ENCODE results near the gene RELN. TPM values are rescaled to one million over a fixed set of nuclear protein-coding genes. Genes with fewer than 3 reads are reported as not detected.

Gene RELN
- total RNA-seq, 2 experiments from 2014 or later: not detected

DNA sequence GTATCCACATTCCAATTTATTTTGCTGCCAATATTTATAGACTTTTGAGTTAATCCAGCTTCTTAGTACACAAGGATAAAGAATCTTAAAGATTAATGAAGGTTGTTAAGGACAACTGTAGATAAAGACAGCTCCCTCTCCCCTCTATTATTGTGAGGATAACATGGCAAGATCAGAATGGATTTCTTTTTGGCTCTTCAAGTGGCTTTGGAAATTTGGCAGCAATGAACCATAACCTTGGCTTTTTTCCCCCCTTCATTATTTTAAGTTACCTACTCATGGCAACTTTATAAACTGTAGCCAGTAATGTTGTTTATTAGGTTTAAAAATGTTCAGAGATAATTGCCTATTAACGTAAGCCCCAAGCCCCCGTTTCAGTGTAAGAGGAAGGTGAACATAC is 412.4 kb downstream of the RELN start:
- H3K4me1 Mint-ChIP-seq (ENCODE audit: low read depth): no peaks in the 10 kb centered on the region
- Histone ChIP-seq H3K36me3 (ENCODE audit: insufficient read depth, low read length) (no peaks in the 10 kb centered on the region), H3K27ac (ENCODE audit: low read depth in 1 of 2, low read length in 2 of 2) (no peak overlapping the region), H3K4me1 (ENCODE audit: insufficient read depth, low read length) (no peaks in the 10 kb centered on the region), H3K27me3 (ENCODE audit: control insufficient read depth in 1 of 2, insufficient read depth in 2 of 2, low read length in 2 of 2) (peaks cover 0 to 9% of the 10 kb centered on the region in 2 experiments), H3K4me3 (ENCODE audit: low read length) (no peak overlapping the region), H3K9me3 (ENCODE audit: control insufficient read depth in 1 of 2, insufficient read depth in 1 of 2, low read length in 2 of 2) (no peaks in the 10 kb centered on the region)
- intact Hi-C loops (cut with DNase I, micrococcal nuclease): loop anchor here in 1 of 2 experiments (10.0 kb wide), 1 partner anchor 578 kb away; no protein-coding TSS in a partner anchor
- TF ChIP-seq, protein P1, sequence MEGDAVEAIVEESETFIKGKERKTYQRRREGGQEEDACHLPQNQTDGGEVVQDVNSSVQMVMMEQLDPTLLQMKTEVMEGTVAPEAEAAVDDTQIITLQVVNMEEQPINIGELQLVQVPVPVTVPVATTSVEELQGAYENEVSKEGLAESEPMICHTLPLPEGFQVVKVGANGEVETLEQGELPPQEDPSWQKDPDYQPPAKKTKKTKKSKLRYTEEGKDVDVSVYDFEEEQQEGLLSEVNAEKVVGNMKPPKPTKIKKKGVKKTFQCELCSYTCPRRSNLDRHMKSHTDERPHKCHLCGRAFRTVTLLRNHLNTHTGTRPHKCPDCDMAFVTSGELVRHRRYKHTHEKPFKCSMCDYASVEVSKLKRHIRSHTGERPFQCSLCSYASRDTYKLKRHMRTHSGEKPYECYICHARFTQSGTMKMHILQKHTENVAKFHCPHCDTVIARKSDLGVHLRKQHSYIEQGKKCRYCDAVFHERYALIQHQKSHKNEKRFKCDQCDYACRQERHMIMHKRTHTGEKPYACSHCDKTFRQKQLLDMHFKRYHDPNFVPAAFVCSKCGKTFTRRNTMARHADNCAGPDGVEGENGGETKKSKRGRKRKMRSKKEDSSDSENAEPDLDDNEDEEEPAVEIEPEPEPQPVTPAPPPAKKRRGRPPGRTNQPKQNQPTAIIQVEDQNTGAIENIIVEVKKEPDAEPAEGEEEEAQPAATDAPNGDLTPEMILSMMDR (IDR thresholded peaks at IDR 0.05): no peak
- no peaks in the 10 kb centered on the region for H3K9me3 Mint-ChIP-seq
- no peak overlapping the region for H3K4me3 Mint-ChIP-seq
- peaks cover 46% of the 10 kb centered on the region for H3K27me3 Mint-ChIP-seq
- POLR2A ChIA-PET: no interaction called here
- CTCF ChIA-PET: no interaction called here
- no peak overlapping the region for H3K27ac Mint-ChIP-seq
- no peaks in the 10 kb centered on the region for H3K36me3 Mint-ChIP-seq (ENCODE audit: low read depth)
- ATAC-seq (ENCODE audit: poor library complexity) (no peak), DNase-seq (no peak)

DNA sequence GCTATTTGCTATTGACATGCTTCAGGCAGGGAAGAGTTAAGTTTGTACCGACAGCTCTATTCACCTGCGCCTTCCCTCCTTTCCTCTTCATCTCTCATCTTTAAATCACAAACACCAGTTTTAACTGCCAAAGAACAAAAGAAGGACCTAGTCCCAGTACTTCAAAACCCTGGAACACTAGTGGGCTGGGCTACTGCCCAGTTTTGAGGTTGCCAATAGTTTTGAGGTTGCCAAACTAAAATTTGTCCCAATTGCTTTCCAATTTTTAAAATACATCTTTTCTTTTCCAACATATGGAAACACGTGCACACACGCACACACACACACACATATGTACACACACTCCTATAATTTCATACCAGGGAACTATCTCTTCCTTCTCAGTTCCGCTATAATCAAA is 412.8 kb downstream of the RELN start:
- no peak overlapping the region for H3K27ac Mint-ChIP-seq
- Histone ChIP-seq H3K4me1 (ENCODE audit: insufficient read depth, low read length) (no peaks in the 10 kb centered on the region), H3K27me3 (ENCODE audit: control insufficient read depth in 1 of 2, insufficient read depth in 2 of 2, low read length in 2 of 2) (peaks cover 0 to 9% of the 10 kb centered on the region in 2 experiments), H3K27ac (ENCODE audit: low read depth in 1 of 2, low read length in 2 of 2) (no peak overlapping the region), H3K9me3 (ENCODE audit: control insufficient read depth in 1 of 2, insufficient read depth in 1 of 2, low read length in 2 of 2) (no peaks in the 10 kb centered on the region), H3K36me3 (ENCODE audit: insufficient read depth, low read length) (no peaks in the 10 kb centered on the region), H3K4me3 (ENCODE audit: low read length) (no peak overlapping the region)
- no peak for ATAC-seq (ENCODE audit: poor library complexity)
- H3K27me3 Mint-ChIP-seq: peaks cover 49% of the 10 kb centered on the region
- H3K4me3 Mint-ChIP-seq: no peak overlapping the region
- DNase-seq: no peak
- H3K9me3 Mint-ChIP-seq: no peaks in the 10 kb centered on the region
- no peaks in the 10 kb centered on the region for H3K4me1 Mint-ChIP-seq (ENCODE audit: low read depth)
- TF ChIP-seq, protein P1 (IDR thresholded peaks at IDR 0.05): no peak
- no peaks in the 10 kb centered on the region for H3K36me3 Mint-ChIP-seq (ENCODE audit: low read depth)
- intact Hi-C loops (cut with DNase I, micrococcal nuclease): loop anchor here in 1 of 2 experiments (10.0 kb wide), 1 partner anchor 578 kb away; no protein-coding TSS in a partner anchor
- ChIA-PET CTCF (no interaction called here), POLR2A (no interaction called here)

DNA sequence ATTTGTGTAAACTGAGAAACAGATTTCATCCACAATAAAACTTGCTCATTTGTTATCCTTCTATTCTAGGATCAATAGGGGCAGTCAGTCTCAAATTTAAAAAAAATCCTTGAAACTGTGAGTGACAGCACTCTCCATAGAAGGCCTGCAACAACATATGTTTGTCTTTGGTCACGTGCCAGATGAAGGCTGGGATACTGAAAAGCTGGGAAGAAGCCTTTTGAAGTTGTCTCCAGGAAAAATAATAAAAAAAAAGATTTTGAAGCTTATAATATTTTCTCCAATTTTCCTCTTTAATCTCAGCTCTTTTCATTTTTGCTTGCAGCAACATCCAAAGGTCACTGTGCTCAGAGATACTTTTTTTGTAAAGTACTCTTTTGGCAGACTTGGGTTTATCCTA is 414.9 kb downstream of the RELN start:
- Mint-ChIP-seq H3K9me3 (no peaks in the 10 kb centered on the region), H3K27me3 (peaks cover 40% of the 10 kb centered on the region), H3K4me1 (ENCODE audit: low read depth) (no peaks in the 10 kb centered on the region), H3K36me3 (ENCODE audit: low read depth) (no peaks in the 10 kb centered on the region), H3K27ac (no peak overlapping the region), H3K4me3 (no peak overlapping the region)
- intact Hi-C loops (cut with DNase I, micrococcal nuclease): loop anchor here (2.0 to 10.0 kb wide), 3 partner anchors 580 to 1342 kb away; no protein-coding TSS in a partner anchor
- ChIA-PET CTCF (no interaction called here), POLR2A (no interaction called here)
- Histone ChIP-seq H3K4me3 (ENCODE audit: low read length) (no peak overlapping the region), H3K9me3 (ENCODE audit: control insufficient read depth in 1 of 2, insufficient read depth in 1 of 2, low read length in 2 of 2) (no peaks in the 10 kb centered on the region), H3K27me3 (ENCODE audit: control insufficient read depth in 1 of 2, insufficient read depth in 2 of 2, low read length in 2 of 2) (peaks cover 0 to 9% of the 10 kb centered on the region in 2 experiments), H3K4me1 (ENCODE audit: insufficient read depth, low read length) (no peaks in the 10 kb centered on the region), H3K27ac (ENCODE audit: low read depth in 1 of 2, low read length in 2 of 2) (no peak overlapping the region), H3K36me3 (ENCODE audit: insufficient read depth, low read length) (no peaks in the 10 kb centered on the region)
- TF ChIP-seq, protein P1 (IDR thresholded peaks at IDR 0.05): no peak
- no peak for ATAC-seq (ENCODE audit: poor library complexity)
- no peak for DNase-seq

All from CD4-positive, alpha-beta T cell (primary cell).